ENCODE results near the gene WNT9A. TPM values are rescaled to one million over a fixed set of nuclear protein-coding genes. Genes with fewer than 3 reads are reported as not detected.
A peak's percentile ranks its signal among the peaks of the same experiment; 100 is the strongest.

Gene WNT9A
- total and polyA plus RNA-seq, 4 experiments from 2014 or later = 0.08 to 0.15 (median 0.08) TPM; not detected in 1

GRCh38 chr1:227904541-227905335 lies 43.0 kb downstream of the WNT9A start:
- no peak overlapping the region for H3K4me3 ChIP-seq (ENCODE audit: low read length in 2 of 2)
- Mint-ChIP-seq H3K4me1 (peaks cover 0 to 4% (median 2%) of the 10 kb centered on the region in 4 donors), H3K9me3 (no peaks in the 10 kb centered on the region), H3K27ac (no peak overlapping the region), H3K36me3 (no peaks in the 10 kb centered on the region), H3K27me3 (no peaks in the 10 kb centered on the region), H3K4me3 (no peak overlapping the region)
- no peaks in the 10 kb centered on the region for H3K9me3 ChIP-seq (ENCODE audit: control insufficient read depth in 1 of 2, low read length in 2 of 2)
- no peaks in the 10 kb centered on the region for H3K36me3 ChIP-seq (ENCODE audit: insufficient read depth, low read length)
- H3K4me1 ChIP-seq (ENCODE audit: insufficient read depth, low read length) = no peaks in the 10 kb centered on the region
- peak in 1 of 5 donors; percentile 8 for DNase-seq
- no peak overlapping the region for H3K27ac ChIP-seq (ENCODE audit: low read depth, low read length)
- intact Hi-C loops (cut with micrococcal nuclease) = no loop called here
- ChIA-PET CTCF (ENCODE audit: partially characterized antibody) (interaction anchor here (1.1 kb wide), 1 partner anchor 49 kb away, joined by 3 read pairs; no protein-coding TSS in a partner anchor), POLR2A (ENCODE audit: partially characterized antibody) (no interaction called here)
- H3K27me3 ChIP-seq (ENCODE audit: insufficient read depth, low read length) = no peaks in the 10 kb centered on the region

DNA sequence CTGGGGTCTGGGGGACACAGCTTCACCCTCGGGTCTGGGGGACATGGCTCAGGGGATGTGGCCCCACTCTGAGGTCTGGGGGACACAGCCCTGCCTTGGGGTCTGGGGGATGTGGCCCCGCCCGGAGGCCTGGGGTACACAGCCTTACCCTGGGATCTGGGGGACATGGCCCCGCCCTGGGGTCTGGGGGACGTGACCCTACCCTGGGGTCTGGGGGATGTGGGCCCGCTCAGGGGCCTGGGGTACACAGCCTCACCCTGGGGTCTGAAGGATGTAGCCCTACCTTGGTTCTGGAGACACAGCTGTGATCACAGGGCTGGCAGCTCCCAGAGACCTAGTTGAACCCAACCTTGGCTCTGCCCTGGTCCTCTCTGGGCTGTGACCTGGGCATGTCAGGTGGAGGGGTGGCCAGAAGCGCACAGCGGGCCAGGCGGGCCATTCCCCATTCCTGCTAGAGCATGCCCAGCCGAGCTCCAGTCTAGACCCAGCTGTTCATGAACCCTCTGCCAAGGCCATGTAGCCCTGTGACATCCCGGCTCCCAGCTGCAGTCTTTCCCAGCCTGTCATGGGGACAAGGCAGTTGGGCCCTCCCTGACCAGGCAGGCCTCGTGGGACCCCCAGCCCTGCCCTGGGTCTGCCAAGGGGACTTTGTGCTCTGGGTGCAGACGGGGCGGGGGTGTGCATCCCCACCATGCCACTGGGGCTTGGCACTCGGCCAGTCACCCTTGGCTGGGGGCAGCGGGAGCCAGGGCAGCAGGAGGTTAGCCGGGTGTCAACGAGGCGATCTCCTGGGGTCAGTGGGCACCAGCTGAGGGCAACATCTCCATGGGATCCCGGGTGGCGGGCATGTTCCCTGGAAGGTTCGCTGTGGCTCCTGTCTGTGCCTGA lies 43.9 kb downstream of the WNT9A start:
- H3K27ac ChIP-seq (ENCODE audit: low read depth, low read length) = no peak overlapping the region
- no peak overlapping the region for H3K4me3 Mint-ChIP-seq
- H3K4me1 Mint-ChIP-seq = peaks cover 0 to 4% (median 3%) of the 10 kb centered on the region in 4 donors
- intact Hi-C loops (cut with micrococcal nuclease) = no loop called here
- no peak overlapping the region for H3K4me3 ChIP-seq (ENCODE audit: low read length in 2 of 2)
- no peaks in the 10 kb centered on the region for H3K27me3 ChIP-seq (ENCODE audit: insufficient read depth, low read length)
- no peaks in the 10 kb centered on the region for H3K9me3 ChIP-seq (ENCODE audit: control insufficient read depth in 1 of 2, low read length in 2 of 2)
- DNase-seq = peak in 1 of 5 donors; percentile 22
- H3K9me3 Mint-ChIP-seq = no peaks in the 10 kb centered on the region
- POLR2A ChIA-PET (ENCODE audit: partially characterized antibody) = no interaction called here
- H3K27me3 Mint-ChIP-seq = no peaks in the 10 kb centered on the region
- H3K27ac Mint-ChIP-seq = peak overlapping the region in 1 of 7 donors; percentile 29
- no peaks in the 10 kb centered on the region for H3K36me3 ChIP-seq (ENCODE audit: insufficient read depth, low read length)
- H3K36me3 Mint-ChIP-seq = no peaks in the 10 kb centered on the region
- CTCF ChIA-PET (ENCODE audit: partially characterized antibody) = no interaction called here
- H3K4me1 ChIP-seq (ENCODE audit: insufficient read depth, low read length) = no peaks in the 10 kb centered on the region

DNA sequence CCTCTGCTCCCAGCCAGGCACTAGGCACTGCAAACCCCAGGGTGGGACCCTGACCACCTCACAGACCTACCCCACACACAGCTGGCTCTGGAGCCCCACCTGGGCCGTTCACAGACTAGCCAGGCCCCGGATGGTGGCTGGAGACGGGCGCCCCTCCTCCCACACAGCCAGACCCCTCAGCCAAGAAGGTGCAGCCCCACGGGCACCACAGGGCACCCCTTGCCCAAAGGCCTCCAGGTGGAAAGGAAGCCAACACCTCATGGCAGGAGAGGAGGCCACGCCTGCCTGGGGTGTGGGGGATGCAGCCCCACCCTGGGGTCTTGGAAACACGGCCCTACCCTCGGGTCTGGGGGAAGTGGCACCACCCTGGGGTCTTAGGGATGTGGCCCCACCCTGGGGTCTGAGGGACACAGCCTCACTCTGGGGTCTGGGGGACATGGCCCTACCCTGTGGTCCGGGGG lies 44.6 kb downstream of the WNT9A start:
- H3K27me3 Mint-ChIP-seq = no peaks in the 10 kb centered on the region
- Histone ChIP-seq H3K27me3 (ENCODE audit: insufficient read depth, low read length) (no peaks in the 10 kb centered on the region), H3K4me3 (ENCODE audit: low read length in 2 of 2) (no peak overlapping the region), H3K4me1 (ENCODE audit: insufficient read depth, low read length) (no peaks in the 10 kb centered on the region), H3K36me3 (ENCODE audit: insufficient read depth, low read length) (no peaks in the 10 kb centered on the region), H3K27ac (ENCODE audit: low read depth, low read length) (no peak overlapping the region), H3K9me3 (ENCODE audit: control insufficient read depth in 1 of 2, low read length in 2 of 2) (no peaks in the 10 kb centered on the region)
- intact Hi-C loops (cut with micrococcal nuclease) = no loop called here
- no peaks in the 10 kb centered on the region for H3K9me3 Mint-ChIP-seq
- CTCF ChIA-PET (ENCODE audit: partially characterized antibody) = no interaction called here
- H3K4me3 Mint-ChIP-seq = no peak overlapping the region
- no peaks in the 10 kb centered on the region for H3K36me3 Mint-ChIP-seq
- DNase-seq = peak in 1 of 5 donors; percentile 33
- H3K4me1 Mint-ChIP-seq = peaks cover 0 to 8% (median 5%) of the 10 kb centered on the region in 4 donors
- POLR2A ChIA-PET (ENCODE audit: partially characterized antibody) = no interaction called here
- H3K27ac Mint-ChIP-seq = peak overlapping the region in 1 of 7 donors; percentile 13

DNA sequence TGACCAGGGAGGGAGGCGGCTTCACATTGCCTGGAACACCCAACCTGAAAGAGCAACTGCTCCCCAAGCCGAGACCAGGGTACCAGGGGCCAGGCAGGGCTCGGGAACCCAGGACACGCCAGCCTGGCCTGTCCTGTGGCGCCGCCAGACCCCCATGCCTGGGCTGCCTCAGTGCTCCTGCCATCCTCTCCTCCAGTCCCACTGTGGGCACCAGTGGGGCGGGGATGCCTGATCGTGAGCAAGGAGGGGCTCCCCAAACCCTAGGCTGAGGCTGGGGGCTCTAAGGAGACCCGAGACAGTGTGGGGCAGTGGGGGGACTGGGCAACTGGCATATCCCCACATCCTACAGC lies 45.1 kb downstream of the WNT9A start:
- CTCF ChIA-PET (ENCODE audit: partially characterized antibody) = no interaction called here
- H3K4me3 ChIP-seq (ENCODE audit: low read length in 2 of 2) = no peak overlapping the region
- Mint-ChIP-seq H3K4me1 (peaks cover 4 to 8% (median 6%) of the 10 kb centered on the region in 4 donors), H3K27me3 (no peaks in the 10 kb centered on the region), H3K27ac (no peak overlapping the region), H3K36me3 (no peaks in the 10 kb centered on the region), H3K9me3 (no peaks in the 10 kb centered on the region), H3K4me3 (no peak overlapping the region)
- H3K27ac ChIP-seq (ENCODE audit: low read depth, low read length) = no peak overlapping the region
- DNase-seq = no peak
- no peaks in the 10 kb centered on the region for H3K27me3 ChIP-seq (ENCODE audit: insufficient read depth, low read length)
- POLR2A ChIA-PET (ENCODE audit: partially characterized antibody) = no interaction called here
- intact Hi-C loops (cut with micrococcal nuclease) = no loop called here
- no peaks in the 10 kb centered on the region for H3K36me3 ChIP-seq (ENCODE audit: insufficient read depth, low read length)
- no peaks in the 10 kb centered on the region for H3K4me1 ChIP-seq (ENCODE audit: insufficient read depth, low read length)
- no peaks in the 10 kb centered on the region for H3K9me3 ChIP-seq (ENCODE audit: control insufficient read depth in 1 of 2, low read length in 2 of 2)

DNA sequence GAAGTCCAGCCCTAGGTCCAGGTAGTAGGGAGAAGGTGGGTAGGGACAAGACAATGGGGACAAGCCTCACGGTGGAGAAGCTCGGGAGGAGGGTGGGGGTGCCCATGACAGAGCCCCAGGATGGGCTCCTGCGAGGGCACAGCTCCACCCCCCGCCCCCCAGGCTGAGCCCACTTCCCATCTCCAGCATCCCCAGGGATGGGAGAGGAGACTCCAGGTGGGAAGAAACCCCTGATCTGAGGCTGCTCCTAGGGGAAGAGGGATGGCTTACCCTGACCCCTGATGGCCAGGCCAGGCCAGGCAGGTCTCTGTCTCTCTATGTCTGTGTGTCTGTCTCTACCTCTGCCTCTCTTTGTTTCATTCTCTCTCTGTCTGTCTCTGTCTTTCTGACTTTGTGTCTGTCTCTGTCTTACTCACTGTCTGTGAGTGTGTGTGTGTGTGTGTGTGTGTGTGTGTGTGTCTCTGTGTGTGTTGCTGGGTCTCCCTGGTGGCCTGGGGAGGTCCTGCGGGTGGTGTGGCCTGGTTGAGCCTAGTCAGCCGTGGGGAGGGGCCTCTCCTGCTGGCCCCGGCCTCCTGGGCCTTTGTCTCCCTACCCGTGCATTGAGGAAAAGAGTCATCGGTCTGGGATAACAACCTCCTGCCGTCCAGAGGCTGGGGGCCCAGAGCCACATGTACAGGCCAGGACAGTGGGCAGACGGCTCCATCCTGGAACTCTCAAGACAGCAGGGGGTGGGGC lies 45.7 kb downstream of the WNT9A start:
- Mint-ChIP-seq H3K36me3 (no peaks in the 10 kb centered on the region), H3K4me3 (no peak overlapping the region), H3K27me3 (no peaks in the 10 kb centered on the region), H3K9me3 (no peaks in the 10 kb centered on the region), H3K27ac (peak overlapping the region in 4 of 7 donors; percentile 6 to 86 (median 78)), H3K4me1 (peaks cover 5 to 8% (median 6%) of the 10 kb centered on the region in 4 donors)
- Histone ChIP-seq H3K9me3 (ENCODE audit: control insufficient read depth in 1 of 2, low read length in 2 of 2) (no peaks in the 10 kb centered on the region), H3K4me3 (ENCODE audit: low read length in 2 of 2) (no peak overlapping the region), H3K27ac (ENCODE audit: low read depth, low read length) (no peak overlapping the region), H3K4me1 (ENCODE audit: insufficient read depth, low read length) (no peaks in the 10 kb centered on the region), H3K27me3 (ENCODE audit: insufficient read depth, low read length) (no peaks in the 10 kb centered on the region), H3K36me3 (ENCODE audit: insufficient read depth, low read length) (no peaks in the 10 kb centered on the region)
- ChIA-PET CTCF (ENCODE audit: partially characterized antibody) (no interaction called here), POLR2A (ENCODE audit: partially characterized antibody) (no interaction called here)
- DNase-seq = no peak
- intact Hi-C loops (cut with micrococcal nuclease) = no loop called here

DNA sequence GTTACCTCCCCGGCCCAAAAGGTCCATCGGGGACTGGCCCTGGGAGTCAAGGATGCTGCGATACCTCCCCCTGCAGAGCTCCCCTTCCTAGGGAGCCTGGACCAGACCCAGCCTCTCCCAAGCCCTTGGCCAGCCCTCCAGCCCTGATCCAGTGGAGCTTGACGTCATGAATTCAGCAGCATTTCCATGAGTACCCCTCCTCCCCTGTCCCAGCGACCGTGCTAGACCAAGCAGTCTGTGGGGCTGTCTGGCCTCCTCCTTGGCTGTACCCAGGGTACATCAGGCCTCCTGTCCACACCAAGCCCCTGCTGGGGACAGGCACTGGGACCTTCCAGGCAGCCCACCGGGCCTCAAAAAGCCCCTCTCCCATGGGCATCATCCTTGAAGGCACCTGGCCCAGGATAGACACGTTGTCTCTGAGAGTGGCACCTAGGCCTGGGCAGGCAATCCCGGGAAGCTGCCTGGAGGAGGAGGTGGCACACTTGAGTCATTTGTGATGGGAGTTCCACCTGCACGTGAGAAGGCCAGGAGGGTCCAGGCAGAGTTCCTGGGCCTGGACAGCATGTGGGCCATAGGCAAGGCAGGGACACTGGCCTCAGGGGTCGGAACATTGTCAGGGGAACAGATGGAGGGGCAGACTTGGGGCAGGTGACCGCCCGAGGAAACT lies 46.4 kb downstream of the WNT9A start:
- Mint-ChIP-seq H3K4me3 (peak overlapping the region in 1 of 8 donors; percentile 0), H3K27me3 (no peaks in the 10 kb centered on the region), H3K27ac (peak overlapping the region in 3 of 7 donors; percentile 48 to 72 (median 72)), H3K9me3 (no peaks in the 10 kb centered on the region), H3K36me3 (no peaks in the 10 kb centered on the region), H3K4me1 (peaks cover 5 to 8% (median 6%) of the 10 kb centered on the region in 4 donors)
- ChIA-PET CTCF (ENCODE audit: partially characterized antibody) (no interaction called here), POLR2A (ENCODE audit: partially characterized antibody) (no interaction called here)
- H3K36me3 ChIP-seq (ENCODE audit: insufficient read depth, low read length) = no peaks in the 10 kb centered on the region
- no peaks in the 10 kb centered on the region for H3K27me3 ChIP-seq (ENCODE audit: insufficient read depth, low read length)
- H3K27ac ChIP-seq (ENCODE audit: low read depth, low read length) = no peak overlapping the region
- H3K9me3 ChIP-seq (ENCODE audit: control insufficient read depth in 1 of 2, low read length in 2 of 2) = no peaks in the 10 kb centered on the region
- intact Hi-C loops (cut with micrococcal nuclease) = no loop called here
- H3K4me1 ChIP-seq (ENCODE audit: insufficient read depth, low read length) = no peaks in the 10 kb centered on the region
- H3K4me3 ChIP-seq (ENCODE audit: low read length in 2 of 2) = no peak overlapping the region
- no peak for DNase-seq
